B cell (primary cell): ENCODE data around the gene ATP8A1. TPM values are rescaled to one million over a fixed set of nuclear protein-coding genes. Genes with fewer than 3 reads are reported as not detected.

Experiments used
- ATAC-seq: fragments of 200-7000 bp; cut with Tn5 transposase; one replicate; pipeline ENCODE4 v1.10.0; 2021; ENCODE audit warnings: low read depth, mild to moderate bottlenecking, moderate number of reproducible peaks, moderate library complexity
- CTCF ChIA-PET: fragments of 350-600 bp; sonication (Branson Sonifier 250); formaldehyde crosslinking; loops from one replicate; lab custom pipeline; 2021; ENCODE audit warnings: antibody characterized with exemption, inconsistent platforms; lab: Charles Lee
- POLR2A ChIA-PET: fragments of 350-600 bp; sonication (Branson Sonifier 250); formaldehyde crosslinking; loops from one replicate; lab custom pipeline; 2021; ENCODE audit warnings: antibody characterized with exemption; lab: Charles Lee
- DNase-seq: peaks from one replicate; pipeline ENCODE4 v3.0.0; 2013
- H2AFZ ChIP-seq: 2 replicates; pipeline ENCODE4 v1.6.1; 2012; ENCODE audit warnings: mild to moderate bottlenecking, low read depth, low read length; ENCODE audit not compliant: insufficient read depth, poor library complexity, severe bottlenecking
- H3K27ac ChIP-seq, 2 donors: 1 replicate in 1 of 2; 2 replicates in 1 of 2; pipeline ENCODE4 v1.5.1; 2012 to 2013; ENCODE audit warnings: low read length in 2 of 2, mild to moderate bottlenecking in 2 of 2, moderate library complexity in 1 of 2
- H3K27me3 ChIP-seq, 4 experiments: fragments of 200-600 bp in 1 of 4; sonication (generic) in 1 of 4; replicated peaks in 1 of 4; 1 replicate in 2 of 4; 2 replicates in 2 of 4; pipeline versions ENCODE4 v1.6.1 to v1.7.0; 2013 to 2016; ENCODE audit warnings: low read length in 3 of 4, mild to moderate bottlenecking in 2 of 4, mixed read lengths in 1 of 4, moderate library complexity in 1 of 4; ENCODE audit not compliant: insufficient read depth in 4 of 4, control insufficient read depth in 3 of 4; ENCODE audit errors: control extremely low read depth in 1 of 4
- H3K36me3 ChIP-seq, 2 experiments: replicated peaks in 1 of 2; 1 replicate in 1 of 2; 2 replicates in 1 of 2; pipeline versions ENCODE4 v1.6.1 to v1.7.1; 2013; ENCODE audit warnings: low read length in 1 of 2; ENCODE audit not compliant: insufficient read depth in 2 of 2, control insufficient read depth in 1 of 2; ENCODE audit errors: control extremely low read depth in 1 of 2, extremely low read depth in 1 of 2
- H3K4me1 ChIP-seq, 2 donors: fragments of 200-600 bp in 1 of 2; sonication (generic) in 1 of 2; 1 replicate in 1 of 2; 2 replicates in 1 of 2; pipeline versions ENCODE4 v1.5.1 to v1.6.1; 2013 to 2017; ENCODE audit warnings: low read length in 2 of 2; ENCODE audit not compliant: control insufficient read depth in 2 of 2, insufficient read depth in 2 of 2
- H3K4me2 ChIP-seq: replicated peaks from 2 replicates; pipeline ENCODE3; 2012; ENCODE audit warnings: mild to moderate bottlenecking, low read depth, low read length; ENCODE audit not compliant: poor library complexity, severe bottlenecking
- H3K4me3 ChIP-seq, 5 experiments: fragments of 200-600 bp in 1 of 5; sonication (generic) in 1 of 5; 1 replicate in 3 of 5; 2 replicates in 2 of 5; pipeline versions ENCODE4 v1.5.1 to v1.7.0; 2011 to 2016; ENCODE audit warnings: low read length in 4 of 5, mild to moderate bottlenecking in 4 of 5, low read depth in 2 of 5, control low read depth in 1 of 5, moderate library complexity in 1 of 5; ENCODE audit not compliant: insufficient read depth in 1 of 5; ENCODE audit errors: control extremely low read depth in 1 of 5, extremely low read depth in 1 of 5
- H3K79me2 ChIP-seq: fragments of 200-600 bp; sonication (generic); one replicate; pipeline ENCODE4 v1.6.0; 2016; ENCODE audit warnings: low read length; ENCODE audit not compliant: control insufficient read depth, insufficient read depth
- H3K9ac ChIP-seq: fragments of 200-600 bp; sonication (generic); 2 replicates; pipeline ENCODE4 v1.6.1; 2017; ENCODE audit warnings: mild to moderate bottlenecking, low read length, moderate library complexity
- H3K9me3 ChIP-seq, 3 donors: one replicate each; pipeline versions ENCODE4 v1.6.1 to v1.7.1; 2013; ENCODE audit warnings: low read length in 2 of 3; ENCODE audit not compliant: control insufficient read depth in 2 of 3, insufficient read depth in 1 of 3; ENCODE audit errors: control extremely low read depth in 1 of 3
- H4K20me1 ChIP-seq: 2 replicates; pipeline ENCODE4 v1.6.0; 2012; ENCODE audit warnings: mild to moderate bottlenecking, low read length; ENCODE audit not compliant: insufficient read depth, control insufficient read depth, poor library complexity, severe bottlenecking
- H3K27ac Mint-ChIP-seq: one replicate; pipeline ENCODE4 v1.8.0; 2021; ENCODE audit warnings: mixed read lengths
- H3K27me3 Mint-ChIP-seq: one replicate; pipeline ENCODE4 v1.8.0; 2021; ENCODE audit warnings: mixed read lengths
- H3K4me1 Mint-ChIP-seq: one replicate; pipeline ENCODE4 v1.8.0; 2021; ENCODE audit warnings: mixed read lengths
- H3K4me3 Mint-ChIP-seq: one replicate; pipeline ENCODE4 v1.8.0; 2021; ENCODE audit warnings: mixed read lengths
- H3K9me3 Mint-ChIP-seq: one replicate; pipeline ENCODE4 v1.8.0; 2022; ENCODE audit warnings: mixed read lengths; ENCODE audit not compliant: insufficient read depth
- CTCF ChIP-seq: fragments of 200-600 bp; IDR thresholded peaks from one replicate; pipeline ENCODE4 v1.8.0; 2022; ENCODE audit warnings: antibody characterized with exemption, mild to moderate bottlenecking
- EZH2 ChIP-seq: IDR thresholded peaks from 2 replicates; pipeline ENCODE4 v1.6.1; 2012; ENCODE audit warnings: borderline replicate concordance, low read depth, mild to moderate bottlenecking, moderate library complexity, low read length; ENCODE audit not compliant: insufficient read depth, poor library complexity, severe bottlenecking
- WGBS: methylation state at CpG from one replicate; pipeline ENCODE4 v1.1.5; 2013; ENCODE audit warnings: missing lambda C conversion rate; ENCODE audit not compliant: insufficient coverage; 5-methylcytosine and 5-hydroxymethylcytosine counted together
- intact Hi-C: fragments of 100-400 bp; cut with micrococcal nuclease; formaldehyde crosslinking; loops from one replicate; pipeline ENCODE4 v1.10.0; 2022
- polyA plus RNA-seq: library from polyadenylated mRNA; depleted of rRNA; stranded (reverse); fragments of >200 nt; gene quantifications from 2 replicates; pipeline ENCODE4 v1.2.3, GENCODE V29; 2012
- total RNA-seq, 2 donors: library from RNA; stranded (reverse); fragments of 120-200 nt in 1 of 2; gene quantifications; 1 replicate in 1 of 2; 2 replicates in 1 of 2; pipeline versions ENCODE4 v1.2.3 to v1.2.4, GENCODE V29; 2013 to 2022

Gene ATP8A1
- total and polyA plus RNA-seq, 2 donors (not counting 1 experiment from before 2014, with no cell fraction given), result 28.7 to 51.8 TPM

- ATAC-seq (no peak), DNase-seq (no peak)
- ChIA-PET POLR2A (no interaction called here), CTCF (interaction anchor here (0.7 kb wide), 1 partner anchor 202 kb away, joined by 4 read pairs; no protein-coding TSS in a partner anchor)
- Mint-ChIP-seq H3K4me1 (no peaks in the 10 kb centered on the region), H3K27ac (no peak overlapping the region), H3K27me3 (no peaks in the 10 kb centered on the region), H3K9me3 (no peaks in the 10 kb centered on the region), H3K4me3 (no peak overlapping the region)
- no CpG with 5 or more reads among the region's 5 CpGs for WGBS
- no peak for TF ChIP-seq EZH2
- no peak for TF ChIP-seq CTCF
- no peak overlapping the region for H3K4me3 ChIP-seq
- H3K4me1 ChIP-seq, result no peaks in the 10 kb centered on the region
- intact Hi-C loops, result no loop called here
- peaks cover 10 to 23% of the 10 kb centered on the region in 2 experiments for H3K36me3 ChIP-seq
- H4K20me1 ChIP-seq, result no peaks in the 10 kb centered on the region
- H3K27me3 ChIP-seq, result no peaks in the 10 kb centered on the region
- H3K27ac ChIP-seq, result no peak overlapping the region
- H3K9me3 ChIP-seq, result peaks cover 0 to 1% (median 0%) of the 10 kb centered on the region in 3 donors
- H3K4me2 ChIP-seq, result no peak overlapping the region
- no peak overlapping the region for H2AFZ ChIP-seq
- no peaks in the 10 kb centered on the region for H3K79me2 ChIP-seq
- no peak overlapping the region for H3K9ac ChIP-seq
These were observed 174.2 kb downstream of the ATP8A1 start for GRCh38 chr4:42482516-42483327.

DNA sequence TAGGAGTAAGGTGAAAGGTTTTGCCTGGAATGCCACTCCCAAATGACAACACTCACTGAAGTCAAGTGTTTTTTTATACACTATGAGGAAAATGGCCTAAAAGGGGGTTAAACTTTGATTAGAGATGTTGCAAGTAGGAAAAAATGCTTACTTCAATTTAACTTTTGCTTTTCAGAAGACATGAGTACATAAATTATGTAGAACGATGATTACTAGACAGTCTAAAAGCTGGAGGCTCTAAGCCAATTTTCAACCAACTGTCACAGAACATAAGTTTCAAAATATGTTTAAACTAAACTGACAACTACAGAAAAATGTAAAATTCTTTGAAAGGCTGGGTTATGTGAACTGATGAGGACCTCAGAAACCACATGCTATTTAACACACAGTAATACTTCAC, 176.2 kb downstream of the ATP8A1 start:
- ATAC-seq, result no peak
- ChIA-PET POLR2A (no interaction called here), CTCF (no interaction called here)

More for the DNA sequence above, 176.2 kb downstream of the ATP8A1 start:
- H3K9ac ChIP-seq, result no peak overlapping the region
- H2AFZ ChIP-seq, result no peak overlapping the region
- no peaks in the 10 kb centered on the region for H3K4me1 ChIP-seq
- no peak overlapping the region for H3K27ac Mint-ChIP-seq
- H3K36me3 ChIP-seq, result peaks cover 11 to 23% of the 10 kb centered on the region in 2 experiments
- H3K79me2 ChIP-seq, result no peaks in the 10 kb centered on the region
- no peaks in the 10 kb centered on the region for H3K27me3 ChIP-seq
- H3K27me3 Mint-ChIP-seq, result no peaks in the 10 kb centered on the region
- H3K4me3 ChIP-seq, result no peak overlapping the region
- H3K9me3 Mint-ChIP-seq, result no peaks in the 10 kb centered on the region
- H3K9me3 ChIP-seq, result peaks cover 0 to 1% (median 0%) of the 10 kb centered on the region in 3 donors
- intact Hi-C loops, result no loop called here
- TF ChIP-seq EZH2 (no peak), CTCF (no peak)
- no peak overlapping the region for H3K27ac ChIP-seq
- H3K4me3 Mint-ChIP-seq, result no peak overlapping the region
- no peak overlapping the region for H3K4me2 ChIP-seq
- WGBS, result no CpG with 5 or more reads among the region's 1 CpG
- H4K20me1 ChIP-seq, result no peaks in the 10 kb centered on the region
- DNase-seq, result no peak
- H3K4me1 Mint-ChIP-seq, result no peaks in the 10 kb centered on the region
